ENCODE results near the gene DDAH1. TPM values are rescaled to one million over a fixed set of nuclear protein-coding genes. Genes with fewer than 3 reads are reported as not detected.

DDAH1 gene
- total RNA-seq, 1 donor from 2014 or later = 12.0 TPM

- peaks cover 0 to 2% (median 0%) of the 10 kb centered on the region in 3 donors for H3K36me3 ChIP-seq (ENCODE audit: control insufficient read depth in 3 of 3, insufficient read depth in 3 of 3, low read length in 3 of 3)
- H3K9ac ChIP-seq (ENCODE audit: low read depth in 1 of 3, low read length in 3 of 3) = peak overlapping the region; percentile 58 to 93 (median 84)
- no peaks in the 10 kb centered on the region for H3K27me3 ChIP-seq (ENCODE audit: control insufficient read depth in 3 of 3, insufficient read depth in 3 of 3, low read length in 3 of 3)
- peak overlapping the region; percentile 96 for H3K27ac ChIP-seq (ENCODE audit: low read depth, low read length)
- peak overlapping the region; percentile 90 to 99 (median 97) for H3K4me3 ChIP-seq (ENCODE audit: low read length in 3 of 3)
- peaks cover 15 to 32% (median 19%) of the 10 kb centered on the region in 3 donors for H3K4me1 ChIP-seq (ENCODE audit: control insufficient read depth in 3 of 3, insufficient read depth in 3 of 3, low read length in 3 of 3)
- no peaks in the 10 kb centered on the region for H3K9me3 ChIP-seq (ENCODE audit: control insufficient read depth in 3 of 3, low read length in 3 of 3)
Measured at GRCh38 chr1:85276978-85277639, 187.8 kb downstream of the DDAH1 start.

DNA sequence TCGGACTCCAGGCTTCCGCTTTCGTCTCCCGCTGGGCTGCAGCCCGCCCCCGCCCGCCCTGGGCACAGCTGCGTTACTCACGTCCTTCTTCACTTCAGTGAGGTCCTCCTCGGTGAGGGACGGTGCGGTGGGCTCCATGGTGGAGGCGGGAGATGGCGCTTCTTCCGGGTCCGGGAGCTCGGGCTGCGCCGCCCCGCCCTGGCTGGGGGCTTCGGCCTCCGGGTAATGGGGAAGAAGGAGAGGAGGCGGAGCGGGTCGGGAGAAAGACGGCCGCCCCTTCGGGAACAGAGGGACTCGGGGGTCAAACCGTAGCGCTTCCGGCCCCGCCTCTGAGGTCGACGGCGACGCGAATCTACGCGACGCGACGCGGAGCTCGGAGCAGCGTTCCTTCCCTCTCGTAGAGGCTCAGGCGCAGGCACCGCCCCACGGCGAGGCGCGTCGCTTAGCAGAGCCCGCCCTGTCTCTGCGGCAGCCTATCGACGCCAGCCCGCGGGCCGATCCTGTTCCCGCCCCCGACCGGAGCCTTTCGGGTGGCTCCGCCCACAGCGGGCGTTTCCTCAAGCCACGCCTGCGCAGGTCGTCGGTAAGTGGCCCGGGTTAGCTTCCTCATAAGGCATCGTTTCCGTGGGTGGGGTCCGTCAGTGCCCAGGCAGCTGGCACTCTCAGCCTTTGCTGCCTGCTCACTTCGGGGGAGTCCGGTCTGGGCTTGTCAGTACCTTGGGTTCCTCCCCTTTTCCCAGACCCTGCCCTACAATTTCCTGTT is 188.6 kb downstream of the DDAH1 start, which contains the start of gene BCL10:
BCL10 (minus strand) TSS at position 418 of the 763 bp plus-strand sequence; CDS start at position 138, 280 bp downstream.
- peaks cover 0 to 2% (median 0%) of the 10 kb centered on the region in 3 donors for H3K36me3 ChIP-seq (ENCODE audit: control insufficient read depth in 3 of 3, insufficient read depth in 3 of 3, low read length in 3 of 3)
- H3K4me1 ChIP-seq (ENCODE audit: control insufficient read depth in 3 of 3, insufficient read depth in 3 of 3, low read length in 3 of 3) = peaks cover 15 to 32% (median 19%) of the 10 kb centered on the region in 3 donors
- no peaks in the 10 kb centered on the region for H3K27me3 ChIP-seq (ENCODE audit: control insufficient read depth in 3 of 3, insufficient read depth in 3 of 3, low read length in 3 of 3)
- H3K27ac ChIP-seq (ENCODE audit: low read depth, low read length) = peak within 1 kb of the TSS; percentile 96
- H3K4me3 ChIP-seq (ENCODE audit: low read length in 3 of 3) = peak within 1 kb of the TSS; percentile 97 to 100 (median 99)
- peak within 1 kb of the TSS; percentile 93 to 99 (median 97) for H3K9ac ChIP-seq (ENCODE audit: low read depth in 1 of 3, low read length in 3 of 3)
- no peaks in the 10 kb centered on the region for H3K9me3 ChIP-seq (ENCODE audit: control insufficient read depth in 3 of 3, low read length in 3 of 3)

DNA sequence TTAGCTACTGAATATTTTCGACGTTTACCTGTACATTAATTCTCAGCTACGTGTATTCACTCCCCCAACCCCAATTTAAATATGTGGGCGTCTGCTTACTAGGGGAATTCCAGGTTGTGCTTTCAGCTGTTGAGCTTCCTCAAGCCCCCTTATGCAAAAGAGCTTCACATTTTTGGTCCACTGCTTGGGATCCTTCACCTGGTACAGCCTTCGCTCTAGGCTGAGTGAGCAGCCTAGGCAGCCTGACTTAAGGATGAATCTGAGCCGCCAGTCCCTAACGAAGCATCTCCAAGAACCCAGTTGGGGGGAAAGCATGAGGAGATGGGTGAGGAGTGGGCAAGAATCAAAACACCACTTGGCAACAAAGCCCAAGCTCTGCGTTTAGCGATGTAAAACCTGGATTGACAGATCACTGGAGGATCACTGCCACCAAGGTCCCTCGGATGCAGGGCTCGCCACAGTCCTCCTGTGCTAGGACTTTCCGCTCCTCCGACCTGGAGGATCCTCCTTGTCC is 189.2 kb downstream of the DDAH1 start:
- no peaks in the 10 kb centered on the region for H3K9me3 ChIP-seq (ENCODE audit: control insufficient read depth in 3 of 3, low read length in 3 of 3)
- H3K4me3 ChIP-seq (ENCODE audit: low read length in 3 of 3) = peak overlapping the region; percentile 97 to 100 (median 99)
- peak overlapping the region; percentile 93 to 99 (median 97) for H3K9ac ChIP-seq (ENCODE audit: low read depth in 1 of 3, low read length in 3 of 3)
- peaks cover 0 to 8% (median 4%) of the 10 kb centered on the region in 3 donors for H3K36me3 ChIP-seq (ENCODE audit: control insufficient read depth in 3 of 3, insufficient read depth in 3 of 3, low read length in 3 of 3)
- peaks cover 15 to 32% (median 19%) of the 10 kb centered on the region in 3 donors for H3K4me1 ChIP-seq (ENCODE audit: control insufficient read depth in 3 of 3, insufficient read depth in 3 of 3, low read length in 3 of 3)
- peak overlapping the region; percentile 96 for H3K27ac ChIP-seq (ENCODE audit: low read depth, low read length)
- no peaks in the 10 kb centered on the region for H3K27me3 ChIP-seq (ENCODE audit: control insufficient read depth in 3 of 3, insufficient read depth in 3 of 3, low read length in 3 of 3)

GRCh38 chr1:85274969-85275453 is 189.9 kb downstream of the DDAH1 start:
- Histone ChIP-seq H3K9me3 (ENCODE audit: control insufficient read depth in 3 of 3, low read length in 3 of 3) (no peaks in the 10 kb centered on the region), H3K9ac (ENCODE audit: low read depth in 1 of 3, low read length in 3 of 3) (peak overlapping the region in 2 of 3 donors; percentile 93 to 97), H3K27ac (ENCODE audit: low read depth, low read length) (peak overlapping the region; percentile 96), H3K4me3 (ENCODE audit: low read length in 3 of 3) (peak overlapping the region; percentile 97 to 100 (median 99)), H3K36me3 (ENCODE audit: control insufficient read depth in 3 of 3, insufficient read depth in 3 of 3, low read length in 3 of 3) (peaks cover 2 to 14% (median 12%) of the 10 kb centered on the region in 3 donors), H3K27me3 (ENCODE audit: control insufficient read depth in 3 of 3, insufficient read depth in 3 of 3, low read length in 3 of 3) (no peaks in the 10 kb centered on the region), H3K4me1 (ENCODE audit: control insufficient read depth in 3 of 3, insufficient read depth in 3 of 3, low read length in 3 of 3) (peaks cover 15 to 32% (median 19%) of the 10 kb centered on the region in 3 donors)

DNA sequence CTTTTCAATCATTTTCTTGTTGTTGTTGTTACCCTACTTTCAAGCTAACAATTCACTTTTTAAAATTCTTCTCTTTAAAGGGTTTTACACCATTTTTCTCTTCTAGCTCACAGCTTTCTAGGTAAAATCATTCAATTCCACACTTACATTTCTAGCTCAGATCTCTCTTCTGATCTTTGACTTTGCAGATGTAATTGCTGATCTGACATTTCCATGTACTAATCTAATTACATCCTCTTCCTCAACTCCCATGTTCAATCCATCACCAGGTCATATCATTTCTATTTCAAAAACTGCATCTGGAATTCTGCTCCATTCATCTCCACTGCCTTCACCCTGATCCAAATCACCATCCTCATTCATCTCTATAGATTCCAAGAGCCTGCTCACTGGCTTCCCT is 191.6 kb downstream of the DDAH1 start:
- Histone ChIP-seq H3K9me3 (ENCODE audit: control insufficient read depth in 3 of 3, low read length in 3 of 3) (no peaks in the 10 kb centered on the region), H3K27me3 (ENCODE audit: control insufficient read depth in 3 of 3, insufficient read depth in 3 of 3, low read length in 3 of 3) (no peaks in the 10 kb centered on the region), H3K36me3 (ENCODE audit: control insufficient read depth in 3 of 3, insufficient read depth in 3 of 3, low read length in 3 of 3) (peaks cover 6 to 27% (median 26%) of the 10 kb centered on the region in 3 donors), H3K9ac (ENCODE audit: low read depth in 1 of 3, low read length in 3 of 3) (no peak overlapping the region), H3K4me1 (ENCODE audit: control insufficient read depth in 3 of 3, insufficient read depth in 3 of 3, low read length in 3 of 3) (peaks cover 15 to 24% (median 19%) of the 10 kb centered on the region in 3 donors), H3K4me3 (ENCODE audit: low read length in 3 of 3) (no peak overlapping the region), H3K27ac (ENCODE audit: low read depth, low read length) (no peak overlapping the region)

- H3K27me3 ChIP-seq (ENCODE audit: control insufficient read depth in 3 of 3, insufficient read depth in 3 of 3, low read length in 3 of 3) = no peaks in the 10 kb centered on the region
- no peaks in the 10 kb centered on the region for H3K9me3 ChIP-seq (ENCODE audit: control insufficient read depth in 3 of 3, low read length in 3 of 3)
- H3K4me3 ChIP-seq (ENCODE audit: low read length in 3 of 3) = no peak overlapping the region
- peaks cover 2 to 4% (median 3%) of the 10 kb centered on the region in 3 donors for H3K4me1 ChIP-seq (ENCODE audit: control insufficient read depth in 3 of 3, insufficient read depth in 3 of 3, low read length in 3 of 3)
- no peak overlapping the region for H3K9ac ChIP-seq (ENCODE audit: low read depth in 1 of 3, low read length in 3 of 3)
- no peak overlapping the region for H3K27ac ChIP-seq (ENCODE audit: low read depth, low read length)
- peaks cover 10 to 48% (median 34%) of the 10 kb centered on the region in 3 donors for H3K36me3 ChIP-seq (ENCODE audit: control insufficient read depth in 3 of 3, insufficient read depth in 3 of 3, low read length in 3 of 3)
Measured at GRCh38 chr1:85268801-85269585, 196.0 kb downstream of the DDAH1 start.

Small RNA genes lying within 50 kb of the gene (small RNA-seq; reads per million reads assigned to genes)
- not detected for gene RF00019

Other genes starting within 250 kb of the DDAH1 start
- 6.3 TPM for gene C1orf52, start 205.5 kb downstream of the DDAH1 start, total RNA-seq
- 15.7 TPM for gene BCL10, start 188.5 kb downstream of the DDAH1 start, total RNA-seq
- 34.4 TPM for gene CCN1, start 115.6 kb upstream of the DDAH1 start, total RNA-seq
- gene ZNHIT6, start 243.3 kb upstream of the DDAH1 start, total RNA-seq = 9.4 TPM